Measurements from ENCODE around the gene GIPC3. TPM values are rescaled to one million over a fixed set of nuclear protein-coding genes. Genes with fewer than 3 reads are reported as not detected.
A peak's percentile ranks its signal among the peaks of the same experiment; 100 is the strongest.

The GIPC3 gene
- total RNA-seq, 4 donors from 2014 or later = 0.13 to 5.8 (median 0.70) TPM

DNA sequence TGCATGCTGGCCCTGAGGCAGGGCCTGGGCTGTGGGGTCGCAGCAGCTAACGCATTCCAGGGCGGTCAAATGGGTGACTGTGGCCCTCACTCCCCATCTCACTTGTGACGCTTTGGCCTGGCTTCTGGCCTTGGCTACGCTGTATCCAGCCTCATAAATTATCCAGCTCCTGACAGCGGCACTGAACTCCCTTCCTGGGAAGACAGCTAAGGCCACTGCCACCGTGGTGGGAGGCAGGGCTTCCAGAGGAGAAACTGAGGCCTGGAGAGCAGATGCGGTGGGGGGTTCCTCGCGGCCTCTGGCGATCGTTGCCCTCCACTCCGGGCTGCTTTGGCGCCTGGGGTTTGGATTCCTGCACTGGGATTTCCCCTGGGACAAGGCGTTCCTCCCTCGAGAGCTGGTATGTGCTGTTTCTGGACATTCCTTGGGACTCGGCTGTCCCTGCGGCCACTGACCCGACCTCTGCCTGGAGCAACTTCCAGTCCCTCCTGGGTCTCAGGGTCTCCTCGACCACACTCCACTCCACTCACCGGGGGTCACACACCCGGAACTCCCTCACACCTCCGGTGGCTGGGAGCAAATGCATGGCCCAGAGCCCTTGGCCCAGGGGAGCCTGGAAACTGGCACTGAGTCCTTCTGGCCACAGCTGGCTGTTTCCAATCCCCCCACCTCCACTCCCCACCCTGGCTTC is 18.0 kb downstream of the GIPC3 start:
- no peaks in the 10 kb centered on the region for H3K9me3 ChIP-seq
- H3K36me3 ChIP-seq = no peaks in the 10 kb centered on the region
- no peak overlapping the region for H3K4me3 ChIP-seq
- DNase-seq = no peak
- no peaks in the 10 kb centered on the region for H3K27me3 ChIP-seq
- TF ChIP-seq CTCF (IDR thresholded peaks at IDR 0.05) (no peak), POLR2A (IDR thresholded peaks at IDR 0.05) (no peak)
- H3K27ac ChIP-seq = peak overlapping the region in 3 of 4 donors; percentile 42 to 71 (median 62)
- peaks cover 0 to 32% (median 18%) of the 10 kb centered on the region in 4 donors for H3K4me1 ChIP-seq

- Histone ChIP-seq H3K4me3 (no peak overlapping the region), H3K36me3 (no peaks in the 10 kb centered on the region), H3K27ac (peak overlapping the region in 3 of 4 donors; percentile 21 to 71 (median 55)), H3K9me3 (no peaks in the 10 kb centered on the region), H3K27me3 (no peaks in the 10 kb centered on the region), H3K4me1 (peaks cover 0 to 40% (median 23%) of the 10 kb centered on the region in 4 donors)
- no peak for DNase-seq
- no peak for TF ChIP-seq POLR2A (IDR thresholded peaks at IDR 0.05)
- TF ChIP-seq CTCF (IDR thresholded peaks at IDR 0.05) = no peak
These were observed 19.1 kb downstream of the GIPC3 start for GRCh38 chr19:3604227-3604986.

DNA sequence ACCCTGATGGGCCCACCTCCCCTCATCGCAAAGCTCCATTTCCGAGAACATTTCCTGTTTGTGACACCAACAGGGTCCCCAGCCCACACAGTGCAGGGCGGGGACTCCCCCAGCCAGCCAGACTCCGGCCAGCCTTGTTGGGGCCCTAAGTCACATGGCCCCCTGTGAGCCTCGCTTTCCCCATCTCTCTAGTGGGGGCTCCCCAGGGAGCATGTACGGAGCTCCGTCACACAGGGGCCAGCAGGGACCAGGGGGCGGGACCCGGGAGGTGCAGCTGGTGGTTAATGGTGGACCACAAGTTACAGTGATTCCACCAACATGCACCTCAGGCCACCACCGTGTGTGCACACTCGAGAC is 19.7 kb downstream of the GIPC3 start:
- Histone ChIP-seq H3K4me3 (no peak overlapping the region), H3K9me3 (no peaks in the 10 kb centered on the region), H3K4me1 (peaks cover 0 to 40% (median 23%) of the 10 kb centered on the region in 4 donors), H3K36me3 (no peaks in the 10 kb centered on the region), H3K27me3 (no peaks in the 10 kb centered on the region), H3K27ac (peak overlapping the region in 3 of 4 donors; percentile 21 to 71 (median 55))
- peak in 1 of 3 donors; percentile 33 for DNase-seq
- TF ChIP-seq POLR2A (IDR thresholded peaks at IDR 0.05) = no peak
- no peak for TF ChIP-seq CTCF (IDR thresholded peaks at IDR 0.05)

DNA sequence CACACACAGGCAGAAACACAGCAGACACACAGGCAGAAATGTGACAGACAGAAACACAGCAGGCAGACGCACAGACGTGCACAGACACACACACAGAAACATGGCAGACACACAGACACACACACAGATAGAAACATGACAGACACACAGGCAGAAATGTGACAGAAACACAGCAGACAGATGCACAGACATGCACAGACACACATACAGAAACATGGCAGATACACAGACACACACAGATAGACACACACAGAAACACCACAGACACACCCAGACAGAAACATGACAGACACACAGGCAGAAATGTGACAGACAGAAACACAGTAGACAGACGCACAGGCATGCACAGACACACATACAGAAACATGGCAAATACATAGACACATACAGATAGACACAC is 20.1 kb downstream of the GIPC3 start:
- Histone ChIP-seq H3K9me3 (no peaks in the 10 kb centered on the region), H3K27ac (peak overlapping the region in 2 of 4 donors; percentile 21 to 55), H3K4me1 (peaks cover 0 to 40% (median 23%) of the 10 kb centered on the region in 4 donors), H3K27me3 (no peaks in the 10 kb centered on the region), H3K36me3 (no peaks in the 10 kb centered on the region), H3K4me3 (peak overlapping the region in 1 of 4 donors; percentile 57)
- TF ChIP-seq CTCF (IDR thresholded peaks at IDR 0.05) = no peak
- TF ChIP-seq POLR2A (IDR thresholded peaks at IDR 0.05) = no peak
- DNase-seq = no peak

DNA sequence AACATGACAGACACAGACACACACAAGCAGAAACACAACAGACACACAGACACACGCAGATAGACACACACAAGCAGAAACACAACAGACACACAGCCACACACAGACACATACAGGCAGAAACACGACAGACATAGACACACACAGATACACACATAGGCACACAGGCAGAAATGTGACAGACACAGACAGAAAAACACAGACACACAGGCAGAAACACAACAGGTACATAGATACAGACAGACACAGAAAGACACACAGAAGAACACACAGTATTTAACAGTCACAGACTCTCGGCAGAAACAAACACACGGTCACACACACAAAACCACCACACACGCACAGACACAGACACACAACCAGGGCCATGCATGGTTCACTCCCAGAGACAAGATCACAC is 20.5 kb downstream of the GIPC3 start:
- Histone ChIP-seq H3K4me1 (peaks cover 0 to 40% (median 23%) of the 10 kb centered on the region in 4 donors), H3K9me3 (no peaks in the 10 kb centered on the region), H3K4me3 (peak overlapping the region in 3 of 4 donors; percentile 46 to 57 (median 49)), H3K27me3 (no peaks in the 10 kb centered on the region), H3K36me3 (no peaks in the 10 kb centered on the region), H3K27ac (peak overlapping the region in 3 of 4 donors; percentile 68 to 74 (median 71))
- no peak for DNase-seq
- no peak for TF ChIP-seq CTCF (IDR thresholded peaks at IDR 0.05)
- TF ChIP-seq POLR2A (IDR thresholded peaks at IDR 0.05) = no peak
